Measurements from ENCODE around the gene GRK6. TPM values are rescaled to one million over a fixed set of nuclear protein-coding genes. Genes with fewer than 3 reads are reported as not detected.
A peak's percentile ranks its signal among the peaks of the same experiment; 100 is the strongest.
"Not testable (repeated sequence)": the region's sequence is repeated elsewhere in the genome, so short reads cannot be mapped to it uniquely, and the experiment has no call there.

Gene GRK6
- total RNA-seq, 1 donor from 2014 or later: 43.0 TPM

GRCh38 chr5:177483042-177483441 lies 56.6 kb downstream of the GRK6 start:
- H3K4me1 Mint-ChIP-seq (ENCODE audit: low read depth): no peaks in the 10 kb centered on the region
- no peak overlapping the region for H3K4me3 Mint-ChIP-seq (ENCODE audit: low read depth)
- no peak for TF ChIP-seq CTCF (IDR thresholded peaks at IDR 0.05; ENCODE audit: unreplicated experiment)
- no peak overlapping the region for H3K27ac Mint-ChIP-seq
- no peaks in the 10 kb centered on the region for H3K27me3 Mint-ChIP-seq
- peaks cover 10% of the 10 kb centered on the region for H3K36me3 Mint-ChIP-seq (ENCODE audit: insufficient read depth)
- DNase-seq (ENCODE audit: low spot score, unreplicated experiment): no peak
- no peaks in the 10 kb centered on the region for H3K9me3 Mint-ChIP-seq (ENCODE audit: low read depth)

- H3K27ac Mint-ChIP-seq: peak overlapping the region; percentile 6
- no peak for DNase-seq (ENCODE audit: low spot score, unreplicated experiment)
- no peak for TF ChIP-seq CTCF (IDR thresholded peaks at IDR 0.05; ENCODE audit: unreplicated experiment)
- H3K36me3 Mint-ChIP-seq (ENCODE audit: insufficient read depth): peaks cover 14% of the 10 kb centered on the region
- H3K4me1 Mint-ChIP-seq (ENCODE audit: low read depth): no peaks in the 10 kb centered on the region
- no peaks in the 10 kb centered on the region for H3K9me3 Mint-ChIP-seq (ENCODE audit: low read depth)
- H3K4me3 Mint-ChIP-seq (ENCODE audit: low read depth): no peak overlapping the region
- H3K27me3 Mint-ChIP-seq: no peaks in the 10 kb centered on the region
These were observed 57.8 kb downstream of the GRK6 start for GRCh38 chr5:177483994-177484901.

DNA sequence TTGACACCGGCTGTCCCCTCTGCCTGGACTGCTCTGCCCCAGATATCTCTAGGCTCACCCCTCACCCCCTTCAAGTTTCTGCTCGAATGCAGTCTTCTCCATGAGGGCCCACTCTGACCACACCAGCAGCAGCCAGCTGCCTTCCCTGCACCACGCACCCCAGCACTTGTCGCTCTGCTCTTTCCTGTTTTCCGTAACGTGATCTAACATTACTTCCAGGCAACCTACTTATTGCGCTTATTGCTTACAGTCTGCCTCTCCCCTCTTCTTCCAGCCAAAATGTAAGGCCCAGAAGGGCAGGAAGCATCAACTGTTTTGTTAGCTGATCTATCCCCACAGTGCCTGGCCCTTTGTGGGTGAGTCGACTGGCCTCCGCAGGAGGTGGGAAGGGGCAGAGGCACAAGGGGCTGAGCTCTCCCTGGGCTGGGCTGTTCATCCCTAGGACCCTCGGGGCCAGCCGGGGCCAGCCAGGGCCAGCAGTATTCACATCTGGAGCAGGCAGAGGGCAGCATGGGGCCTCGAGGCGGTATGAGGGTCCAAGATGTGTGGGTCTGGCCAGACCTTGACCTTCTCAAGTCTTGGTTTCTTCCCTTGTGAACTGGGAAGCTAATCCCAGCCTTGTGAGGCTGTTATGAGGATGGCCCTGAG lies 58.5 kb downstream of the GRK6 start:
- no peak for TF ChIP-seq CTCF (IDR thresholded peaks at IDR 0.05; ENCODE audit: unreplicated experiment)
- Mint-ChIP-seq H3K4me1 (ENCODE audit: low read depth) (no peaks in the 10 kb centered on the region), H3K4me3 (ENCODE audit: low read depth) (no peak overlapping the region), H3K36me3 (ENCODE audit: insufficient read depth) (peaks cover 16% of the 10 kb centered on the region), H3K27me3 (no peaks in the 10 kb centered on the region), H3K27ac (peak overlapping the region; percentile 6), H3K9me3 (ENCODE audit: low read depth) (no peaks in the 10 kb centered on the region)
- no peak for DNase-seq (ENCODE audit: low spot score, unreplicated experiment)

DNA sequence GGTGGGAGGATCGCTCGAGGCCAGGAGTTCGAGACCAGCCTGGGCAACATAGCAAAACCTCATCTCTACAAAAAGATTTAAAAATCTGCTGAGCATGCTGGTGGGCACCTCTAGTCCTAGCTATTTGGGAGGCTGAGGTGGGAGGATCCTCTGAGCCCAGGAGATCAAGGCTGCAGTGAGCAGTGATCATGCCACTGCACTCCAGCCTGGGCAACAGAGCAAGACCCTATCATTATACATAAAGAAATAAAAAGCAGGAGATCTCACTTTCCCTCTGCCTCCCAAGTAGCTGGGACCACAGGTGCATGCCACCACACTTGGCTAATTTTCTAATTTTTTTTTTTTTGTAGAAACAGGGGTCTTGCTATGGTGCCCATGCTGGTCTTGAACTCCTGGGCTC lies 59.3 kb downstream of the GRK6 start:
- not testable (repeated sequence) for H3K4me1 Mint-ChIP-seq (ENCODE audit: low read depth); DNase-seq (ENCODE audit: low spot score, unreplicated experiment); H3K27me3 Mint-ChIP-seq; H3K4me3 Mint-ChIP-seq (ENCODE audit: low read depth); H3K9me3 Mint-ChIP-seq (ENCODE audit: low read depth); H3K27ac Mint-ChIP-seq
- H3K36me3 Mint-ChIP-seq (ENCODE audit: insufficient read depth): peaks cover 17% of the 10 kb centered on the region

GRCh38 chr5:177486256-177486655 lies 59.8 kb downstream of the GRK6 start:
- Mint-ChIP-seq H3K27ac (no peak overlapping the region), H3K9me3 (ENCODE audit: low read depth) (no peaks in the 10 kb centered on the region), H3K4me3 (ENCODE audit: low read depth) (no peak overlapping the region), H3K4me1 (ENCODE audit: low read depth) (no peaks in the 10 kb centered on the region), H3K36me3 (ENCODE audit: insufficient read depth) (peaks cover 18% of the 10 kb centered on the region), H3K27me3 (no peaks in the 10 kb centered on the region)
- DNase-seq (ENCODE audit: low spot score, unreplicated experiment): no peak
- no peak for TF ChIP-seq CTCF (IDR thresholded peaks at IDR 0.05; ENCODE audit: unreplicated experiment)
